KMS-11 (cell line): ENCODE results near the gene FRMD4A.

ENCODE experiments used
- H2AFZ ChIP-seq: fragments of 200-600 bp; sonication (generic); 2 replicates; pipeline ENCODE4 v1.6.1; 2016; ENCODE audit warnings: antibody characterized with exemption, mixed run types, low read depth
- H3K27ac ChIP-seq: fragments of 200-600 bp; sonication (generic); 2 replicates; pipeline ENCODE4 v1.6.1; 2016; ENCODE audit warnings: mild to moderate bottlenecking, mixed run types
- H3K27me3 ChIP-seq: fragments of 200-600 bp; sonication (generic); 2 replicates; pipeline ENCODE4 v1.6.1; 2017; ENCODE audit warnings: mild to moderate bottlenecking, low read depth, mixed run types, moderate library complexity; ENCODE audit not compliant: insufficient read depth
- H3K36me3 ChIP-seq: fragments of 200-600 bp; sonication (generic); 2 replicates; pipeline ENCODE4 v1.6.1; 2017; ENCODE audit warnings: mild to moderate bottlenecking, mixed run types; ENCODE audit not compliant: insufficient read depth
- H3K4me1 ChIP-seq: fragments of 200-600 bp; sonication (generic); 2 replicates; pipeline ENCODE4 v1.6.1; 2016; ENCODE audit warnings: mild to moderate bottlenecking, low read depth, mixed run types; ENCODE audit not compliant: poor library complexity, severe bottlenecking
- H3K4me2 ChIP-seq: fragments of 200-600 bp; sonication (generic); 2 replicates; pipeline ENCODE4 v1.7.0; 2016; ENCODE audit warnings: mild to moderate bottlenecking, mixed run types
- H3K4me3 ChIP-seq: fragments of 200-600 bp; sonication (generic); IDR thresholded peaks from 2 replicates; pipeline ENCODE4 v1.6.1; 2017; ENCODE audit warnings: low read depth, low read length, mixed read lengths; ENCODE audit not compliant: insufficient read depth
- H3K79me2 ChIP-seq: fragments of 200-600 bp; sonication (generic); 2 replicates; pipeline ENCODE4 v1.6.1; 2016; ENCODE audit warnings: low read depth, mixed run types; ENCODE audit not compliant: insufficient read depth
- H3K9ac ChIP-seq: fragments of 200-600 bp; sonication (generic); 2 replicates; pipeline ENCODE4 v1.6.1; 2016; ENCODE audit warnings: mild to moderate bottlenecking, mixed run types
- H4K20me1 ChIP-seq: fragments of 200-600 bp; sonication (generic); 2 replicates; pipeline ENCODE4 v1.6.1; 2016; ENCODE audit warnings: mild to moderate bottlenecking, mixed run types; ENCODE audit not compliant: insufficient read depth
- TF ChIP-seq, protein P1 (sequence below): fragments of 200-600 bp; sonication (generic); conservative IDR thresholded peaks from 2 replicates; pipeline ENCODE4 v1.6.1; 2017; ENCODE audit warnings: low read depth, mild to moderate bottlenecking, antibody characterized with exemption, low read length, moderate library complexity, mixed read lengths

FRMD4A gene

DNA sequence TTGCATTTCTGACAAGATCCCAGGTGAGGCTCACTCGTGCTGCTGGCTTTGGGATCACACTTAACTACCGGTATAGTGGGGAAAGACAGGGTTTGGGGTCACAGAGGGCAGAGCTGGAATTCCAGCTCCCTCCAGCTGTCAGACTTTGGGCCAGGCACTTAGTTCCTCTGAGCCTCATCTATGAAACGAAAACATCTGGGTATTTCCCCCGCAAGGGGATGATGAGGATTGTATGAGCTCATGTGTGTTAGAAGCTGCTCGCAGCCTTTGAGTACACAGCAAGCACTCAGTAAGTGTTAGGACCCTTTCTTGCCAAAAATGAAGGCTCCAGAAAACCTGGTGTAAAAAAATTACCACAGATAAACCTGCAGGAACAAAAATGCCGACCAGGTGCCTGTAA is 677.9 kb downstream of the FRMD4A start:
- H2AFZ ChIP-seq, result no peak overlapping the region
- no peaks in the 10 kb centered on the region for H3K36me3 ChIP-seq
- H3K4me2 ChIP-seq, result no peak overlapping the region
- no peak overlapping the region for H3K9ac ChIP-seq
- TF ChIP-seq, protein P1, sequence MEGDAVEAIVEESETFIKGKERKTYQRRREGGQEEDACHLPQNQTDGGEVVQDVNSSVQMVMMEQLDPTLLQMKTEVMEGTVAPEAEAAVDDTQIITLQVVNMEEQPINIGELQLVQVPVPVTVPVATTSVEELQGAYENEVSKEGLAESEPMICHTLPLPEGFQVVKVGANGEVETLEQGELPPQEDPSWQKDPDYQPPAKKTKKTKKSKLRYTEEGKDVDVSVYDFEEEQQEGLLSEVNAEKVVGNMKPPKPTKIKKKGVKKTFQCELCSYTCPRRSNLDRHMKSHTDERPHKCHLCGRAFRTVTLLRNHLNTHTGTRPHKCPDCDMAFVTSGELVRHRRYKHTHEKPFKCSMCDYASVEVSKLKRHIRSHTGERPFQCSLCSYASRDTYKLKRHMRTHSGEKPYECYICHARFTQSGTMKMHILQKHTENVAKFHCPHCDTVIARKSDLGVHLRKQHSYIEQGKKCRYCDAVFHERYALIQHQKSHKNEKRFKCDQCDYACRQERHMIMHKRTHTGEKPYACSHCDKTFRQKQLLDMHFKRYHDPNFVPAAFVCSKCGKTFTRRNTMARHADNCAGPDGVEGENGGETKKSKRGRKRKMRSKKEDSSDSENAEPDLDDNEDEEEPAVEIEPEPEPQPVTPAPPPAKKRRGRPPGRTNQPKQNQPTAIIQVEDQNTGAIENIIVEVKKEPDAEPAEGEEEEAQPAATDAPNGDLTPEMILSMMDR, result no peak
- no peak overlapping the region for H3K27ac ChIP-seq
- no peaks in the 10 kb centered on the region for H3K79me2 ChIP-seq
- no peaks in the 10 kb centered on the region for H3K4me1 ChIP-seq
- H4K20me1 ChIP-seq, result no peaks in the 10 kb centered on the region
- H3K4me3 ChIP-seq, result no peak overlapping the region
- no peaks in the 10 kb centered on the region for H3K27me3 ChIP-seq

DNA sequence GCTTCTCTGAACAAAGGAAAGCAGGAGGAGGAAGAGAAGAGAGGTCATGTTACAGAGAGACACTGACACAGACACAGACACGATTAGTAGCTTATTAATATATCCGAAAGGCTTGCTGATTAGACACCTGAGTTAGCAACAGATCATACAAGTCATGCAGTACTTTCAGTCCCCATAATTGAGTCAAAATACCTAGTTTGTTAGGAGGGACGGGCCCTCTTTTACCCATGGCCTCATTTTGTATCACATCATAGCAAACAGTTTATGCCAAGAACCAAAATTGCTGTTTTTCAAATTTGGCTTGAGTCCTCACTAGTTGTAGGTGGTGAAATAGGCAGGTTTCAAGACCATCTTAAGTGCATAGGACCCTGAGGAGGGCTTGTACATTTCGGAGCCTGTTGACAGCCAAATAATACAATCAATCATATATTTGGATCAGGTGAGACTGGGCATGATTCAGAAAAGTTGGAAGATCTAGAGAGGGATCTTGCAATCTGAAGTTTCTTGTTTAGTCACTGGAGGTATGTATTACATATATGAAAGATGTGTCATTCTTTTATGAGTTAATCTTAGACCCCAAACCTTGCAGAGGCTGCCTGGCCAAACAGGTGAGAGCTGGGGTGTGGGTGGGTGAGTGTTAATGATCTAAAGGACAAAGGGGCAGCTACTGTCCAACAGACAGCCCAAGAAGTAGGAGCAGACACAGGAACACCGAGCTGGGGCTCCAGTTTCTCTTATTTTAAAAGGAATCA is 678.6 kb downstream of the FRMD4A start:
- Histone ChIP-seq H3K36me3 (no peaks in the 10 kb centered on the region), H3K27ac (no peak overlapping the region), H3K27me3 (no peaks in the 10 kb centered on the region), H3K79me2 (no peaks in the 10 kb centered on the region), H3K4me2 (no peak overlapping the region), H3K4me3 (no peak overlapping the region), H2AFZ (no peak overlapping the region), H4K20me1 (no peaks in the 10 kb centered on the region), H3K4me1 (no peaks in the 10 kb centered on the region), H3K9ac (no peak overlapping the region)
- TF ChIP-seq, protein P1, result no peak

DNA sequence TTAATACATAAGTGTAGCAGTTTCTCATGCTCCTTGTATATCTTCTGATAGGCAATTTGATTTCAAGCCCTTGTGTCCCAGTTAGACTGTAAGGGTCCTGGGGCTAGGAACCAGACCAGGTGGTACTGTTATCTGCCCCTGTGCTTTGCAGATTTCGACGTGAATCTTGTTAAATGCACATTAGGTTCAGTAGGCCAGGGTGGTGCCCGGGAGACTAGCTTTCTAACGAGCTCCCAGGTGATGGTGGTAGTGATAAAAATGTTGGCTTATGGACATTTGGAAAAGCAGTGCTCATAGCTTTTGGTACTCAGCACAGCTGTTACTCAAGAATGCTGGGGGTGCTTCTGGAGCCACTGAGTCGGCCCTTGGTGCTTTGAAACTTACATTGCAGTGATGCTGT is 679.8 kb downstream of the FRMD4A start:
- Histone ChIP-seq H4K20me1 (no peaks in the 10 kb centered on the region), H3K36me3 (no peaks in the 10 kb centered on the region), H3K4me3 (no peak overlapping the region), H3K79me2 (no peaks in the 10 kb centered on the region), H3K4me2 (no peak overlapping the region), H3K27ac (no peak overlapping the region), H3K27me3 (no peaks in the 10 kb centered on the region), H3K9ac (no peak overlapping the region), H3K4me1 (no peaks in the 10 kb centered on the region), H2AFZ (no peak overlapping the region)
- TF ChIP-seq, protein P1, result no peak

DNA sequence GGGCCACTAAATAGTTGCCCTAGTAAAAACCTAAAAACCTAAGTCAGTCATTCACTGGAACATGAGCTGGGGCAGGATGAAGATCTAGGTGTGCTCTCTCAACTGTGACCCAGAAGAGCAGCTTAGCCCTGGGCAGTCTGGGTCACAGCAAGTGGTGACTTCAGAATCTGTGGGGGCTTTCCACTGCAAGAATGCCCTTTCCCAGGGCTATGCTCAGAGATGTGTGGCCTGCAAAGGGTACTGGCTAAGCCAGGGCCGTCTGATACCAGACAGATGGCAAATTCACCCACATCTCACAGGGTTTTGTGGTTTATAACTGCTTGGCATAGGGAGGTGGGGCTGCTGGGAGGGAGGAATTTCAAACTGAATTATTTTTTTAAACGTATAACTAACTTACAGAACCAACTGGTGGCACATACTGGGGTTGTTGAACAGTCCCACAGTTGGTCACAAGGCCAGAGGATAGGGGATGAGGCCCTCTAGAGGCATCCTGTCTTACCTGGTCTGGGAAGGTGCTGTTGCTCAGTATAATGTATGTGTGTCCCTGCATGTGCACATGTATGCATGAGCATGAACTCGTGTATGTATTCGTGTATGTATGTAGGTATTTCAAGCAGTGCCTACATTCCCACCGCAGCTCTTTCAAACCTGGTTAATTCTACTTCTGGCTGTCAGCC is 680.7 kb downstream of the FRMD4A start:
- no peaks in the 10 kb centered on the region for H3K36me3 ChIP-seq
- H3K27ac ChIP-seq, result no peak overlapping the region
- no peaks in the 10 kb centered on the region for H4K20me1 ChIP-seq
- no peaks in the 10 kb centered on the region for H3K79me2 ChIP-seq
- H2AFZ ChIP-seq, result no peak overlapping the region
- no peaks in the 10 kb centered on the region for H3K27me3 ChIP-seq
- H3K4me2 ChIP-seq, result no peak overlapping the region
- H3K4me3 ChIP-seq, result no peak overlapping the region
- no peaks in the 10 kb centered on the region for H3K4me1 ChIP-seq
- H3K9ac ChIP-seq, result no peak overlapping the region
- TF ChIP-seq, protein P1, result no peak
